Fibroblast of lung (primary cell): ENCODE measurements around the gene CYP26C1. TPM values are rescaled to one million over a fixed set of nuclear protein-coding genes. Genes with fewer than 3 reads are reported as not detected.

Source experiments
- DNase-seq, 2 donors: peaks; one replicate each; pipeline versions ENCODE4 v3.0.0 to v3.0.0-alpha.2; 2010; ENCODE audit warnings: low read depth in 2 of 2
- H2AFZ ChIP-seq: 2 replicates; pipeline ENCODE4 v1.5.1; 2012; ENCODE audit warnings: low read length, control low read depth, inconsistent platforms
- H3K27ac ChIP-seq: 2 replicates; pipeline ENCODE4 v1.5.1; 2011; ENCODE audit warnings: low read length, control low read depth; ENCODE audit not compliant: insufficient read depth
- H3K27me3 ChIP-seq: 2 replicates; pipeline ENCODE4 v1.5.1; 2011; ENCODE audit warnings: mild to moderate bottlenecking, low read length; ENCODE audit not compliant: control insufficient read depth, insufficient read depth
- H3K36me3 ChIP-seq: 2 replicates; pipeline ENCODE4 v1.5.1; 2011; ENCODE audit warnings: low read length; ENCODE audit not compliant: control insufficient read depth, insufficient read depth
- H3K4me1 ChIP-seq: 2 replicates; pipeline ENCODE4 v1.5.1; 2011; ENCODE audit warnings: low read length; ENCODE audit not compliant: control insufficient read depth, insufficient read depth; ENCODE audit errors: extremely low read depth
- H3K4me2 ChIP-seq: 2 replicates; pipeline ENCODE4 v1.5.1; 2011; ENCODE audit warnings: low read length, control low read depth; ENCODE audit not compliant: insufficient read depth; ENCODE audit errors: extremely low read depth
- H3K4me3 ChIP-seq, 4 experiments: fragments of 200-600 bp in 1 of 4; sonication (generic) in 1 of 4; replicated peaks in 1 of 4; 2 replicates each; pipeline ENCODE4 v1.5.1; 2011 to 2016; ENCODE audit warnings: low read length in 4 of 4, low read depth in 3 of 4, mild to moderate bottlenecking in 3 of 4, control low read depth in 2 of 4, inconsistent platforms in 1 of 4, mixed read lengths in 1 of 4; ENCODE audit not compliant: insufficient read depth in 1 of 4; ENCODE audit errors: control extremely low read depth in 1 of 4
- H3K79me2 ChIP-seq: 2 replicates; pipeline ENCODE4 v1.5.1; 2012; ENCODE audit warnings: mild to moderate bottlenecking, low read length, inconsistent platforms; ENCODE audit not compliant: control insufficient read depth, insufficient read depth
- H3K9ac ChIP-seq: 2 replicates; pipeline ENCODE4 v1.5.1; 2011; ENCODE audit warnings: mild to moderate bottlenecking, low read length, control low read depth; ENCODE audit not compliant: insufficient read depth
- H3K9me3 ChIP-seq: 2 replicates; pipeline ENCODE4 v1.5.1; 2012; ENCODE audit warnings: low read depth, low read length; ENCODE audit not compliant: control insufficient read depth, insufficient read depth
- H4K20me1 ChIP-seq: 2 replicates; pipeline ENCODE4 v1.5.1; 2011; ENCODE audit warnings: low read length; ENCODE audit not compliant: control insufficient read depth, insufficient read depth; ENCODE audit errors: extremely low read depth
- CTCF ChIP-seq, 2 donors: IDR thresholded peaks in 1 of 2; conservative IDR thresholded peaks in 1 of 2; 1 replicate in 1 of 2; 2 replicates in 1 of 2; pipeline ENCODE4 v1.5.1; 2011 to 2012; ENCODE audit warnings: low read length in 2 of 2, control low read depth in 1 of 2, inconsistent platforms in 1 of 2, low read depth in 1 of 2, mild to moderate bottlenecking in 1 of 2
- EZH2 ChIP-seq: IDR thresholded peaks from 2 replicates; pipeline ENCODE4 v1.5.1; 2012; ENCODE audit warnings: low read length, control low read depth, mild to moderate bottlenecking; ENCODE audit errors: missing control alignments
- polyA plus RNA-seq, 2 donors: library from polyadenylated mRNA; depleted of rRNA in 1 of 2; stranded (reverse) in 1 of 2; unstranded in 1 of 2; fragments of >200 nt; gene quantifications; 2 replicates each; pipeline ENCODE4 v1.2.1, GENCODE V29; 2011 to 2012; ENCODE audit warnings: missing spikeins in 1 of 2
- total RNA-seq: library from RNA; depleted of rRNA; stranded (reverse); fragments of >200 nt; gene quantifications from 2 replicates; pipeline ENCODE4 v1.2.1, GENCODE V29; 2014

Gene CYP26C1
- total and polyA plus RNA-seq, 2 donors (not counting 1 experiment from before 2014, with no cell fraction given), result under 0.01 to 0.03 TPM

- no peaks in the 10 kb centered on the region for H3K9me3 ChIP-seq
Observed at GRCh38 chr10:93070378-93071176, 10.0 kb downstream of the CYP26C1 start.

GRCh38 chr10:93071177-93071472, 10.5 kb downstream of the CYP26C1 start:
- no peak overlapping the region for H3K9ac ChIP-seq
- no peaks in the 10 kb centered on the region for H4K20me1 ChIP-seq
- no peak overlapping the region for H3K27ac ChIP-seq
- TF ChIP-seq CTCF (conservative IDR thresholded peaks at IDR 0.05 in 1 of 2, IDR thresholded peaks at IDR 0.05 in 1 of 2; ENCODE audit: low read depth in 1 of 2, low read length in 2 of 2) (no peak), EZH2 (no peak)
- peaks cover 77% of the 10 kb centered on the region for H3K27me3 ChIP-seq
- no peaks in the 10 kb centered on the region for H3K36me3 ChIP-seq
- H3K4me3 ChIP-seq, result no peak overlapping the region
- H3K4me1 ChIP-seq, result no peaks in the 10 kb centered on the region
- H2AFZ ChIP-seq, result no peak overlapping the region
- no peak for DNase-seq
- H3K9me3 ChIP-seq, result no peaks in the 10 kb centered on the region
- H3K4me2 ChIP-seq, result no peak overlapping the region
- no peaks in the 10 kb centered on the region for H3K79me2 ChIP-seq

More at GRCh38 chr10:93070378-93071176, 10.0 kb downstream of the CYP26C1 start:
- H3K79me2 ChIP-seq, result no peaks in the 10 kb centered on the region
- H3K27me3 ChIP-seq, result peaks cover 77% of the 10 kb centered on the region
- no peak overlapping the region for H2AFZ ChIP-seq
- no peak overlapping the region for H3K9ac ChIP-seq
- no peaks in the 10 kb centered on the region for H3K4me1 ChIP-seq
- TF ChIP-seq EZH2 (peak; percentile 62), CTCF (conservative IDR thresholded peaks at IDR 0.05 in 1 of 2, IDR thresholded peaks at IDR 0.05 in 1 of 2; ENCODE audit: low read depth in 1 of 2, low read length in 2 of 2) (no peak)
- no peak overlapping the region for H3K4me3 ChIP-seq
- H4K20me1 ChIP-seq, result no peaks in the 10 kb centered on the region
- no peak for DNase-seq
- H3K36me3 ChIP-seq, result no peaks in the 10 kb centered on the region
- no peak overlapping the region for H3K4me2 ChIP-seq
- no peak overlapping the region for H3K27ac ChIP-seq

GRCh38 chr10:93071674-93072224, 11.2 kb downstream of the CYP26C1 start:
- Histone ChIP-seq H3K9me3 (no peaks in the 10 kb centered on the region), H3K4me1 (no peaks in the 10 kb centered on the region), H3K4me3 (peak overlapping the region in 2 of 4 experiments; percentile 21 to 24), H4K20me1 (no peaks in the 10 kb centered on the region), H3K27ac (no peak overlapping the region), H3K9ac (no peak overlapping the region), H3K27me3 (peaks cover 70% of the 10 kb centered on the region), H3K36me3 (no peaks in the 10 kb centered on the region), H2AFZ (no peak overlapping the region), H3K4me2 (peak overlapping the region; percentile 62), H3K79me2 (no peaks in the 10 kb centered on the region)
- DNase-seq, result no peak
- TF ChIP-seq EZH2 (no peak), CTCF (conservative IDR thresholded peaks at IDR 0.05 in 1 of 2, IDR thresholded peaks at IDR 0.05 in 1 of 2; ENCODE audit: low read depth in 1 of 2, low read length in 2 of 2) (no peak)
